GM19455 (cell line): ENCODE measurements around the gene FBXL7.

Source experiments
- ATAC-seq: cut with Tn5 transposase; IDR thresholded peaks from one replicate; pipeline ENCODE4 v1.9.1; 2021; ENCODE audit not compliant: unreplicated experiment

The FBXL7 gene

GRCh38 chr5:15929611-15930263 lies 429.8 kb downstream of the FBXL7 start:
- ATAC-seq, result no peak

- no peak for ATAC-seq
Observed at GRCh38 chr5:15932066-15932465, 432.1 kb downstream of the FBXL7 start.

GRCh38 chr5:15933259-15934207 lies 433.6 kb downstream of the FBXL7 start:
- no peak for ATAC-seq

- ATAC-seq, result no peak
Observed at GRCh38 chr5:15936505-15937245, 436.7 kb downstream of the FBXL7 start.

GRCh38 chr5:15937708-15938107 lies 437.7 kb downstream of the FBXL7 start:
- ATAC-seq, result no peak

- ATAC-seq, result no peak
Observed at GRCh38 chr5:15938186-15938585, 438.2 kb downstream of the FBXL7 start.

GRCh38 chr5:15938961-15939360 lies 439.0 kb downstream of the FBXL7 start:
- ATAC-seq, result no peak

GRCh38 chr5:15940905-15941304 lies 440.9 kb downstream of the FBXL7 start:
- no peak for ATAC-seq

GRCh38 chr5:15943487-15943886 lies 443.5 kb downstream of the FBXL7 start:
- ATAC-seq, result no peak

- no peak for ATAC-seq
Observed at GRCh38 chr5:15946026-15946425, 446.0 kb downstream of the FBXL7 start.

- ATAC-seq, result no peak
Observed at GRCh38 chr5:15948190-15948589, 448.2 kb downstream of the FBXL7 start.

GRCh38 chr5:15951126-15951525 lies 451.1 kb downstream of the FBXL7 start:
- ATAC-seq, result no peak

GRCh38 chr5:15951550-15951949 lies 451.6 kb downstream of the FBXL7 start:
- ATAC-seq, result no peak

GRCh38 chr5:15956622-15957021 lies 456.6 kb downstream of the FBXL7 start:
- no peak for ATAC-seq

- ATAC-seq, result no peak
Observed at GRCh38 chr5:15957124-15957523, 457.1 kb downstream of the FBXL7 start.

GRCh38 chr5:15959370-15960164 lies 459.6 kb downstream of the FBXL7 start:
- ATAC-seq, result no peak

- ATAC-seq, result no peak
Observed at GRCh38 chr5:15966066-15966640, 466.2 kb downstream of the FBXL7 start.

GRCh38 chr5:15966651-15967050 lies 466.7 kb downstream of the FBXL7 start:
- no peak for ATAC-seq

GRCh38 chr5:15968993-15969392 lies 469.0 kb downstream of the FBXL7 start:
- ATAC-seq, result no peak

GRCh38 chr5:15977851-15978250 lies 477.9 kb downstream of the FBXL7 start:
- ATAC-seq, result no peak
